Measurements from ENCODE around the gene DGKB. TPM values are rescaled to one million over a fixed set of nuclear protein-coding genes. Genes with fewer than 3 reads are reported as not detected.

Gene DGKB
- polyA plus RNA-seq, 1 donor (not counting 4 experiments of a cell fraction or from before 2014, with no cell fraction given) = 0.01 TPM

GRCh38 chr7:14196555-14196954 is 706.0 kb downstream of the DGKB start:
- Histone ChIP-seq H3K36me3 (ENCODE audit: control insufficient read depth in 2 of 2, extremely low read depth in 1 of 2, insufficient read depth in 2 of 2, low read length in 2 of 2) (no peaks in the 10 kb centered on the region), H4K20me1 (ENCODE audit: control insufficient read depth, extremely low read depth, insufficient read depth, low read length) (no peaks in the 10 kb centered on the region), H3K27me3 (ENCODE audit: control insufficient read depth, extremely low read depth, insufficient read depth, low read length) (no peaks in the 10 kb centered on the region), H3K9me3 (ENCODE audit: control insufficient read depth, low read depth, low read length) (no peaks in the 10 kb centered on the region), H3K4me2 (ENCODE audit: control insufficient read depth, extremely low read depth, insufficient read depth, low read depth, low read length) (peak overlapping the region; percentile 22), H3K9ac (ENCODE audit: control insufficient read depth, extremely low read depth, insufficient read depth, low read length) (no peak overlapping the region), H3K27ac (ENCODE audit: control insufficient read depth, insufficient read depth, low read length) (no peak overlapping the region), H3K4me1 (ENCODE audit: control insufficient read depth, extremely low read depth, insufficient read depth, low read length) (peaks cover 12% of the 10 kb centered on the region), H3K4me3 (ENCODE audit: control insufficient read depth in 2 of 3, extremely low read depth in 1 of 3, insufficient read depth in 2 of 3, low read depth in 1 of 3, low read length in 3 of 3) (no peak overlapping the region), H2AFZ (ENCODE audit: control insufficient read depth, low read length) (no peak overlapping the region), H3K9me1 (ENCODE audit: control insufficient read depth, extremely low read depth, insufficient read depth, low read length) (no peaks in the 10 kb centered on the region), H3K79me2 (ENCODE audit: control insufficient read depth, insufficient read depth, low read length) (no peaks in the 10 kb centered on the region)
- FAIRE-seq (no peak), DNase-seq (ENCODE audit: low read depth, low spot score) (peak; percentile 40)
- dilution Hi-C loops (cut with MboI; ENCODE audit: extremely low pct_ligation_motif_present, low sequenced_read_pairs) = no loop called here
- TF ChIP-seq EZH2 (IDR thresholded peaks at IDR 0.05; ENCODE audit: low read length) = no peak
- no peak for TF ChIP-seq CTCF (optimal IDR thresholded peaks at IDR 0.05 in 1 of 3, IDR thresholded peaks at IDR 0.05 in 1 of 3, conservative IDR thresholded peaks at IDR 0.05 in 1 of 3; ENCODE audit: extremely low read depth in 1 of 3, insufficient read depth in 2 of 3, low read length in 3 of 3)

- Histone ChIP-seq H3K4me2 (ENCODE audit: control insufficient read depth, extremely low read depth, insufficient read depth, low read depth, low read length) (no peak overlapping the region), H3K79me2 (ENCODE audit: control insufficient read depth, insufficient read depth, low read length) (no peaks in the 10 kb centered on the region), H2AFZ (ENCODE audit: control insufficient read depth, low read length) (no peak overlapping the region), H3K27me3 (ENCODE audit: control insufficient read depth, extremely low read depth, insufficient read depth, low read length) (no peaks in the 10 kb centered on the region), H3K9me1 (ENCODE audit: control insufficient read depth, extremely low read depth, insufficient read depth, low read length) (no peaks in the 10 kb centered on the region), H3K4me3 (ENCODE audit: control insufficient read depth in 2 of 3, extremely low read depth in 1 of 3, insufficient read depth in 2 of 3, low read depth in 1 of 3, low read length in 3 of 3) (no peak overlapping the region), H4K20me1 (ENCODE audit: control insufficient read depth, extremely low read depth, insufficient read depth, low read length) (no peaks in the 10 kb centered on the region), H3K27ac (ENCODE audit: control insufficient read depth, insufficient read depth, low read length) (no peak overlapping the region), H3K4me1 (ENCODE audit: control insufficient read depth, extremely low read depth, insufficient read depth, low read length) (peaks cover 12% of the 10 kb centered on the region), H3K9me3 (ENCODE audit: control insufficient read depth, low read depth, low read length) (no peaks in the 10 kb centered on the region), H3K36me3 (ENCODE audit: control insufficient read depth in 2 of 2, extremely low read depth in 1 of 2, insufficient read depth in 2 of 2, low read length in 2 of 2) (no peaks in the 10 kb centered on the region), H3K9ac (ENCODE audit: control insufficient read depth, extremely low read depth, insufficient read depth, low read length) (no peak overlapping the region)
- no peak for TF ChIP-seq EZH2 (IDR thresholded peaks at IDR 0.05; ENCODE audit: low read length)
- dilution Hi-C loops (cut with MboI; ENCODE audit: extremely low pct_ligation_motif_present, low sequenced_read_pairs) = no loop called here
- DNase-seq (ENCODE audit: low read depth, low spot score) (no peak), FAIRE-seq (no peak)
Observed at GRCh38 chr7:14195871-14196270, 706.7 kb downstream of the DGKB start.

GRCh38 chr7:14195079-14195478 is 707.5 kb downstream of the DGKB start:
- TF ChIP-seq CTCF (optimal IDR thresholded peaks at IDR 0.05 in 1 of 3, IDR thresholded peaks at IDR 0.05 in 1 of 3, conservative IDR thresholded peaks at IDR 0.05 in 1 of 3; ENCODE audit: extremely low read depth in 1 of 3, insufficient read depth in 2 of 3, low read length in 3 of 3) (no peak), EZH2 (IDR thresholded peaks at IDR 0.05; ENCODE audit: low read length) (no peak)
- H3K79me2 ChIP-seq (ENCODE audit: control insufficient read depth, insufficient read depth, low read length) = no peaks in the 10 kb centered on the region
- no peak overlapping the region for H3K4me2 ChIP-seq (ENCODE audit: control insufficient read depth, extremely low read depth, insufficient read depth, low read depth, low read length)
- H3K9me1 ChIP-seq (ENCODE audit: control insufficient read depth, extremely low read depth, insufficient read depth, low read length) = no peaks in the 10 kb centered on the region
- H3K36me3 ChIP-seq (ENCODE audit: control insufficient read depth in 2 of 2, extremely low read depth in 1 of 2, insufficient read depth in 2 of 2, low read length in 2 of 2) = no peaks in the 10 kb centered on the region
- H3K4me1 ChIP-seq (ENCODE audit: control insufficient read depth, extremely low read depth, insufficient read depth, low read length) = peaks cover 12% of the 10 kb centered on the region
- no peaks in the 10 kb centered on the region for H3K27me3 ChIP-seq (ENCODE audit: control insufficient read depth, extremely low read depth, insufficient read depth, low read length)
- no peaks in the 10 kb centered on the region for H4K20me1 ChIP-seq (ENCODE audit: control insufficient read depth, extremely low read depth, insufficient read depth, low read length)
- no peak overlapping the region for H3K9ac ChIP-seq (ENCODE audit: control insufficient read depth, extremely low read depth, insufficient read depth, low read length)
- DNase-seq (ENCODE audit: low read depth, low spot score) (no peak), FAIRE-seq (no peak)
- no peak overlapping the region for H3K27ac ChIP-seq (ENCODE audit: control insufficient read depth, insufficient read depth, low read length)
- H3K9me3 ChIP-seq (ENCODE audit: control insufficient read depth, low read depth, low read length) = no peaks in the 10 kb centered on the region
- dilution Hi-C loops (cut with MboI; ENCODE audit: extremely low pct_ligation_motif_present, low sequenced_read_pairs) = no loop called here
- no peak overlapping the region for H2AFZ ChIP-seq (ENCODE audit: control insufficient read depth, low read length)
- H3K4me3 ChIP-seq (ENCODE audit: control insufficient read depth in 2 of 3, extremely low read depth in 1 of 3, insufficient read depth in 2 of 3, low read depth in 1 of 3, low read length in 3 of 3) = no peak overlapping the region

All from keratinocyte (primary cell).